ENCODE measurements around the gene PPARG.

PPARG gene

GRCh38 chr3:12420393-12420792 lies 131.5 kb downstream of the PPARG start:
- peak; percentile 71 for DNase-seq

DNA sequence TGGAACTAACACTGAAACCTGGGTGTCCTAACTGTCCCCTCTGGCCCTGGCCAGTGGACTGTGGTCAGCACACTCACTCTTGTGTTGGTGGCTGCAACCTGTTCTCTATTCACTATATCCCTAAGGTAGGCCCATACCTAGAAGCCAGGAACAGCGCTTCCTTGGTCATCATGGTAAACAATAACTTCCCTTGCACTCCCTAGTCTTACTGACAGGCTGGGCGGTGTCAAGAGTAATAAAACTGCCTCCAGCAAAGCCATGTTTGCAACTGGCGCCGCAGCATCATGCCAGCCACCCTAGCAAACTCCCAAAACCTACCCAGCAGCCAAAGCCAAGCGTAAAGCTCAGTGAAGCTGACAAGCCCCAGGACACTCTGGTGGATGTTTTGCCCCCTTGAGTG lies 132.3 kb downstream of the PPARG start:
- DNase-seq: no peak

- no peak for DNase-seq
Measured at GRCh38 chr3:12423131-12423530, 134.3 kb downstream of the PPARG start.

DNA sequence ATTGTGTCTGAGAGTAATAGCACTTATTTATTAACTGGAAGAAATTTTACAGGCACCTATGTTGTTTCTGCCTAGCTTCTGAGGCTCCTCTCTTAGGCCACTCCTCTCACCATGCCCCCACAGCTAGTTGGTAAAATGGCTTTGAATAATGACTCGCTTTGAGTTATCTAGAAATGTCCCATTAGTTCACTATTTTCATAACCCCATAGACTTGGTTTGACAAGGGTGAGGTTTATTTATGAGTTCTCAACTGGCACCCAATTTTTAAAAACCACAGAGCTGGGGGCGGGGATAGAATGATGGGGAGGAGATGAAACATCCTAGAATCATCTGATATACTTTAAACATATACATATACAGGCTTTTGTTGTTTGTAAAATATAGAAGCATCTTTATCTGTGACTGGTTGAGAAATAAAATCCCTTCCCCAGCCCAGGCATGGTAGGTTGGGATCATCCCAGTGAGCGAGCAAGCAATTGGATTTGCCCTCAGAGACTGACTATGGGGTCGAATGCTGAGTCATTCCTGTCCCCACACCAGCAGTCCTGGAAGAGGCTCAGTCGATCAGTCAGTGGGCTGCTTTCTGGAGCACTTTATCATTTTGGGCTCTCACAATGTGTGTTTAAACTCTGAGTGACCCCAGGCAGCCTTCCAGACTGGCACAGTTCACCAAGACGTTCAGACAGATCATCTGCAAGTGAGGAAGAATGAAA lies 135.2 kb downstream of the PPARG start:
- peak; percentile 73 for DNase-seq

- DNase-seq: no peak
Measured at GRCh38 chr3:12424635-12425319, 135.9 kb downstream of the PPARG start.

DNA sequence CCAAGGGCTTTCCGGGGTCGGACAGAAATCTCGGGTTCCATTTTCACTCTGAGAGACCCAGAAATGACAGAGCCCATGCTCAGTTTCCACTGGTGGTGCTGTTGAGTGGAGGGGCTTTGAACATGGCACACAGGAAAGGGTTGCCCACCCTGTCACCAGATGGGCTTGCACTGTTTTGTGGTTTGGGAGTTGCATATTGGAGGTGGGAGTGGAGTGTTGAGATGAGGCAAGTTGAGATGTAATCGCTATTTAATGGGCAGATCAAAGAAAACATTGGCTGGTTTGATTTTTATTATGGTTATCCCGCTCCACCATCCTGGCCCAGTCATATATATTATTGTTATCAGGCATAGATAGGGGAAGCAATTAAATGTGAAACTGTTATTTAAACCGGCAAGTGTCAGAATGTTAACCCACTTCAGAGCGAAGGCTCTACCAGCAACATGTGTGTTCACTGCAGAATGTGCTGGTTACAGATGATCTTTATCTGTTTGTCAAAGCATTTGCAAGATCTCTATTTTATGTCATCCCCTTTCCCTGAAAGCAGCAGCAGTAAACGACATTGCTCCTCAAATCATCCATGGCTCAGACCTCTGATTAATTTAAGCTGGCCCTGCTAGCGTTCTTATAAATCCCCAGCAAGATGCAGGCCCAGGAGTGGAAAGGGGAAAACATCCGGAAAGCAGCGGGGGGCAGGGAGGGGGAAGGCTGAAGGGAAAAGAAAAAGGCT lies 137.1 kb downstream of the PPARG start:
- no peak for DNase-seq

DNA sequence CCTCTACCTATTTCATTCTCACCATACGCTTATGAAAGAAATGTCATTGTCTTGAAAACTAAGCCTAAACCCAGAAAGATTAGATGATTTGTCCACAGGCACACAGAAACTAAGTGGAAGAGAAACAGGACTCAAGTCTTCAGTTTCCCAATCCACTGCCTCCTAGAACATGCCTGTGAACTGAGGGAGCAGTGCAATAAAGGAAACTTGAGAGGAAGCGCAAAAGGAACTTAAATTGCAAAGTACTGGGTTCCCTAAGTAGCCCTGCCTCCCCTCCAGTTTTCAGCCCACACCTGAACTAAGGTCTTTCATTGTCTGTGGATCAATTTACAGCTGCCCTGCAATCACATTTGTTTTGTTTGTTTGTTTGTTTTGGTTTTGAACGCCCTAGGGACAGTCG lies 138.7 kb downstream of the PPARG start:
- no peak for DNase-seq

- no peak for DNase-seq
Measured at GRCh38 chr3:12428126-12428525, 139.3 kb downstream of the PPARG start.

DNA sequence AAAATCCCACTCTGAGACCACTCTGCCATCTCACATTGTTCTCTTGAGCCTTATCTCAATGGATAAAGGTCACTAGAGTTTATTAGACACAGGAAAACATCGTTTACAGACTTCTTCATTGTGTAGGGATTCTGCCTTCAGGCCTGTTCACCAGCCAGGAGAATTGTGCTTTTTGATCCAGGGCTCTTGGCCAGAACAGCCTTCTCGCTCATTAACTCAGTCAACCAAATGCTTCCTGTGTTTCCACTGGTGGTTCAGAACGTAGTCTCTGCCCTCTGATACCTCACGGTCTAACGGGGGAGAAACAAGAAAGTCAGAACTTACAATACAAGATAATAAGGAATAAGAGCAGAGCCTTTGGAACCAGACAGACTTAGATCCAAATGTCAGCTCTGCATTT lies 141.2 kb downstream of the PPARG start:
- no peak for DNase-seq

GRCh38 chr3:12433823-12434222 lies 145.0 kb downstream of the PPARG start:
- no peak for DNase-seq

DNA sequence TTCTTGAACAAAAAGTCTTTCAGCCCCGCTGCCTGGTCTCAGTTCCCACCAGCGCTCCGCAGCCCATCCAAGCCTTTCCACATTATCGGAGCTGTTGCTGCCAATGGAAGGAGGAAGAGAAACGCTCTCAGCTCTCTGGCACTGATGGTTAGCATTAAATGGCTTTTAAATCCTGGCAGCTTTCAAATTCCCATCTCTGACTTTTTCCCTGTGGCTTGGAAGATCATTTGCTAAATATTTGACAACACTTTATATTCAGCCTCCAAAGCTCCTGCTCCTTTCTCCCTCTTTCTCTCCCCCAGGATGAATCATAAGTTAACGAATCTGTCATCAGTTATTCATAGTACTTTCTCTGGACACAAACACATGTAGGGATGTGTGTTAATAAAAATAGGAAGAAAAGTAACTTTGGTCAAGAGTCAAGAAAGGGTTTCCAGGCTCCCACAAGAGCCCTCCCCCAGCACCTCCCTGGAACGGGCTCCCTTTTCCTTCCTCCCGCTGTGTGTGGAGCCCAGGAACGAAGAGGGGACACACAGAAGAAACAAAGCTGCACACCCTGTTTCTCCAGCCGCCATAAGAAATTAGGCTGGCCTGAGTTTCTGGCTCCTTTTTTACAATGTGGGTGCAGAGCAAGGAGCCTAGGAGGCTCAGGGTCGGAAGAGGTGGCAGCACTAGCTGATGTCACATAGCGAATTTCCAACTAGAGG lies 147.8 kb downstream of the PPARG start:
- DNase-seq: no peak

DNA sequence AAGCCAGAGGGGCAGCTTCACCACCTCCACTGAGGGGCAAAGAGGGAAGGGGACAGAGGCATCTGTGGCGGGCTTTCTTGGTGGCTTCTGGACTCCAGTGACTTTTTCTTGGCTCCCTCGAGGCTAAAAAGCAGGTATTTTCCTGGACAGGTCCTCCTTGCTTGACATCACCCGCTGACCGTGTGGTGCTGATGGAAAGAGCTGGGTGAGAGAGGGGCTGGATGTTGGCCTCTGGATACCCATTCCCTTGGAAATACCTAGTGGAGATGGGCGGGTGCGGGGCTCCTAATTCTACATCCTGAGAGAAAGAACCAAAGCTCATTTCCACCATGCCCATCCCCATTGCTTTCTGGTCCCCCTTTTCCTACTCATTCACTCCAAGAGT lies 148.3 kb downstream of the PPARG start:
- DNase-seq: no peak

GRCh38 chr3:12437861-12438260 lies 149.0 kb downstream of the PPARG start:
- DNase-seq: no peak

- DNase-seq: no peak
Measured at GRCh38 chr3:12438318-12438717, 149.4 kb downstream of the PPARG start.

DNA sequence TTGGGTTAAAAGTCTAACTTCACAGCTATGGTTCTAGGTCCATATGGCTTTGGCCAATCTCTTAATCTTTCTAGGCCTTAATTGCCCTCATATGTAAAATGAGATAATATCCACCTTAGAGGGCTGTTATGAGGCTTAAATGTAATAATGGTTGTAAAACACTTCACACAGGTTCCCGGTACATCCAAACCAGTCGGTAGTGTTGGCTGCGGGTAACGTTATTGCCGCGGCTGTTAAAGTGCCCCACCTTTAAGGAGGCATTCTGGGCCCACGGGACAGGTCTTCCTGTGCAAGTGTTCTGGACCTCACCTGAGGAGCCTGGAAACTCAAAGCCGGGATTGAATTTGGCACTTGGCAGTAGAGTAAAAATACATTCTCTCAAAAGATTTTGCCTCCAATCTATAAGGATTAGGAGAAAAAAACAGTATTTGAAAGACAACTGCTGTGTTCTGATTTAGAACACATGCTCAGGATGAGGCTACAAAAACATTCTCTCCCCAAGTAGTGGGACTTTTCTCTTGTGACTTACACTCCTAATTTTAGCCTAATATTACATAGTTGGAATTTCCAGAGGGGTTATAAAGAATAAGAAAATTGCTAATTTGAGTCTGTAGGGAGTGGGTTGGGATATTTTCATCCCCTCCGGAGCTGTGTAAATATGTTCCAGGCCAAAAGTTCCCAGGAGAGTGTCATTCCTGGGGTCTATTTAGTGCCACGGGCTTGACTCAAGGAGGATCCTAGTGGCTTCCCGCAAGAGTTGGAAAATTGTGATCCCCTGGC lies 150.5 kb downstream of the PPARG start:
- DNase-seq: no peak

GRCh38 chr3:12440927-12441714 lies 152.3 kb downstream of the PPARG start:
- DNase-seq: no peak

- no peak for DNase-seq
Measured at GRCh38 chr3:12442654-12443501, 154.0 kb downstream of the PPARG start.

DNA sequence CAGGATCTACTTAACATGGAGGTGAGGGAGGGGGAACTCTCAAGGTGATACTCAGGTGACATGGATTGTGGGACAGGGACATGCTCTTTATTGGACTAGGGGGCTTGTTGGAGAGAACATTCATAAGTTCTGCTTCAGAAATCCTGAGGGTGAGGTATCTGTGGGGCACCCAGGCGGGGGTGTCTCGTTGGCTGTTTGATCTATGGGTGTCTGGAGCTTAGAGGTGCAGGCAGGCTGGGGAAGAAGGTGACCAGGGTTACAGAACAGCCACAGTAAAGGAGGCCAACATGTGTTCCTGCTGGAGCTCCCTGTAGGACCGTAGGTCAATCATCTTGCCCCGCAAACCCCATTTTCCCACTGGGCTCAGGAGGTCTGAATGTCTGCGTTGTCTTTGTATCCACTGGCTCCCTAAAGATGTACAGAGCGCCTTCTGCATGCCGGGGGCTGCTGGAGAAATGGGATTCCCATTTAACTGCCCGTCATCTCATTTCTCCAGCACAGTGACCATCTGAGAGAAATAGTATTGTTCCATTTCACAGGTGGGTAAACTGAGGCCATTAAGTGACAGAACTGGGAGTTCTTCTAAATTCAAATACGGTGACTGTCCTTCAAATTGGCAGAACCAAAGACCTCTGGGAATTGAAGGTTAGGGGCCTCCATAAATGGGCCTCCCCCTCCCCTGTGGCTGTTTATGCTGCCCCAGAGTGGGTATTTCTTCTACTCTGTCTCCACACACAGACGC lies 155.1 kb downstream of the PPARG start:
- no peak for DNase-seq

- DNase-seq: no peak
Measured at GRCh38 chr3:12444582-12445471, 156.0 kb downstream of the PPARG start.

Measured in activated CD4-positive, alpha-beta T cell treated with anti-CD3 and anti-CD28 coated beads for 48 hours (primary cell).